Common myeloid progenitor, CD34-positive (primary cell): ENCODE results near the gene LMAN1.

Source experiments
- CTCF ChIA-PET: fragments of 350-600 bp; sonication (Branson Sonifier 250); formaldehyde crosslinking; loops from one replicate; lab custom pipeline; 2021; ENCODE audit warnings: antibody characterized with exemption; lab: Charles Lee
- POLR2A ChIA-PET: fragments of 350-600 bp; sonication (Branson Sonifier 250); formaldehyde crosslinking; loops from one replicate; lab custom pipeline; 2021; ENCODE audit warnings: antibody characterized with exemption; lab: Charles Lee
- DNase-seq, 3 donors: peaks; one replicate each; pipeline versions ENCODE4 v3.0.0 to v3.0.0-alpha.2; 2013
- H3K27ac ChIP-seq, 2 experiments: 1 replicate in 1 of 2; 2 replicates in 1 of 2; pipeline ENCODE4 v1.7.0; 2013; ENCODE audit warnings: inconsistent platforms in 2 of 2, low read length in 2 of 2, mild to moderate bottlenecking in 2 of 2, low read depth in 1 of 2, moderate library complexity in 1 of 2; ENCODE audit not compliant: severe bottlenecking in 2 of 2, insufficient read depth in 1 of 2, poor library complexity in 1 of 2
- H3K27me3 ChIP-seq, 5 experiments: replicated peaks in 2 of 5; 1 replicate in 3 of 5; 2 replicates in 2 of 5; pipeline versions ENCODE4 v1.6.1 to v1.7.0; 2013; ENCODE audit warnings: low read length in 4 of 5, mild to moderate bottlenecking in 2 of 5, moderate library complexity in 2 of 5, inconsistent platforms in 1 of 5; ENCODE audit not compliant: insufficient read depth in 5 of 5, control insufficient read depth in 4 of 5
- H3K36me3 ChIP-seq, 4 experiments: 1 replicate in 2 of 4; 2 replicates in 2 of 4; pipeline versions ENCODE4 v1.6.1 to v1.7.0; 2013; ENCODE audit warnings: low read length in 3 of 4, control low read depth in 1 of 4, mild to moderate bottlenecking in 1 of 4; ENCODE audit not compliant: control insufficient read depth in 4 of 4, insufficient read depth in 4 of 4
- H3K4me1 ChIP-seq, 4 experiments: 1 replicate in 3 of 4; 2 replicates in 1 of 4; pipeline versions ENCODE4 v1.6.1 to v1.7.1; 2013; ENCODE audit warnings: low read length in 3 of 4, mild to moderate bottlenecking in 3 of 4, control low read depth in 1 of 4, inconsistent platforms in 1 of 4, moderate library complexity in 1 of 4; ENCODE audit not compliant: control insufficient read depth in 4 of 4, insufficient read depth in 4 of 4; ENCODE audit errors: control extremely low read depth in 1 of 4
- H3K4me3 ChIP-seq, 7 experiments: 1 replicate in 4 of 7; 2 replicates in 3 of 7; pipeline versions ENCODE4 v1.5.1 to v1.7.0; 2013; ENCODE audit warnings: mild to moderate bottlenecking in 7 of 7, low read length in 6 of 7, moderate library complexity in 6 of 7, inconsistent platforms in 2 of 7, low read depth in 2 of 7, control low read depth in 1 of 7; ENCODE audit not compliant: insufficient read depth in 4 of 7, control insufficient read depth in 1 of 7; ENCODE audit errors: extremely low read depth in 1 of 7
- H3K9me3 ChIP-seq, 5 experiments: 1 replicate in 4 of 5; 2 replicates in 1 of 5; pipeline versions ENCODE4 v1.6.1 to v1.7.1; 2013; ENCODE audit warnings: low read length in 4 of 5, mild to moderate bottlenecking in 2 of 5, inconsistent platforms in 1 of 5, low read depth in 1 of 5, moderate library complexity in 1 of 5; ENCODE audit not compliant: control insufficient read depth in 4 of 5, insufficient read depth in 2 of 5; ENCODE audit errors: control extremely low read depth in 1 of 5
- WGBS: methylation state at CpG from one replicate; pipeline ENCODE4 v1.1.5; 2013; ENCODE audit not compliant: insufficient coverage; 5-methylcytosine and 5-hydroxymethylcytosine counted together

Gene LMAN1

GRCh38 chr18:59387687-59388565 is 28.9 kb upstream of the LMAN1 start:
- ChIA-PET CTCF (interaction anchor here (1.0 to 1.6 kb wide), 5 partner anchors 11 to 436 kb away, joined by 3 to 4 read pairs (median 3); no protein-coding TSS in a partner anchor), POLR2A (no interaction called here)
- 96% methylated on average over 10 of the region's 11 CpGs for WGBS
- no peak for DNase-seq
- H3K36me3 ChIP-seq, result no peaks in the 10 kb centered on the region
- no peaks in the 10 kb centered on the region for H3K4me1 ChIP-seq
- H3K27ac ChIP-seq, result no peak overlapping the region
- H3K27me3 ChIP-seq, result peaks cover 0 to 4% (median 0%) of the 10 kb centered on the region in 5 experiments
- no peaks in the 10 kb centered on the region for H3K9me3 ChIP-seq
- H3K4me3 ChIP-seq, result no peak overlapping the region

- ChIA-PET POLR2A (no interaction called here), CTCF (interaction anchor here (1.0 to 1.6 kb wide), 5 partner anchors 12 to 437 kb away, joined by 3 to 4 read pairs (median 3); no protein-coding TSS in a partner anchor)
- H3K9me3 ChIP-seq, result no peaks in the 10 kb centered on the region
- no peak for DNase-seq
- H3K4me1 ChIP-seq, result no peaks in the 10 kb centered on the region
- no peak overlapping the region for H3K4me3 ChIP-seq
- H3K27ac ChIP-seq, result no peak overlapping the region
- H3K36me3 ChIP-seq, result no peaks in the 10 kb centered on the region
- 97% methylated on average over 4 of the region's 8 CpGs for WGBS
- no peaks in the 10 kb centered on the region for H3K27me3 ChIP-seq
Observed at GRCh38 chr18:59386909-59387686, 28.0 kb upstream of the LMAN1 start.

DNA sequence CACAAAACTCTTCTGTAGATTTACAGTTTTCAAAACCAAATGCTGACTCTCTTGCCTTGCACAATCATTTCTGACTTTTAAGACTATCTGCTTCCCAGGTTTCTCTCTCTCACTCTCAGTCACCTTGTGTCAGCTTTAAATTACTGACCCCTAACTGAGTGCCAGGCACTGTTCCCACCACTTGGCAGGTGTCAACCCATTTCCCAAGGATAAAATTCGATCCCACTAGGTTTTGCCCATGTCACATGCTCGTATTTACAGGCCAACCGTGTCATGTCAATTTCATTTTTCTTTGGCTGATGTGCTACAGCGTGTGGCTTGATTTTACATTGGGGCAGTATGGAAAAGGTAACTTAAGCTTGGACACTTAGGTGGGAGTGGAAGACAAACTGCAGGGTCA is 26.1 kb upstream of the LMAN1 start:
- ChIA-PET POLR2A (no interaction called here), CTCF (interaction anchor here (1.6 kb wide), 1 partner anchor 17 kb away, joined by 6 read pairs; no protein-coding TSS in a partner anchor)
- no peak overlapping the region for H3K27ac ChIP-seq
- DNase-seq, result no peak
- H3K36me3 ChIP-seq, result no peaks in the 10 kb centered on the region
- no peaks in the 10 kb centered on the region for H3K4me1 ChIP-seq
- no peaks in the 10 kb centered on the region for H3K9me3 ChIP-seq
- H3K27me3 ChIP-seq, result no peaks in the 10 kb centered on the region
- WGBS, result 92% methylated on average over 4 of the region's 4 CpGs
- no peak overlapping the region for H3K4me3 ChIP-seq

GRCh38 chr18:59383851-59384250 is 24.8 kb upstream of the LMAN1 start:
- ChIA-PET CTCF (interaction anchor here (1.2 to 1.6 kb wide), 2 partner anchors 18 to 135 kb away, joined by 3 to 6 read pairs; no protein-coding TSS in a partner anchor), POLR2A (no interaction called here)
- Histone ChIP-seq H3K27me3 (peaks cover 0 to 8% (median 0%) of the 10 kb centered on the region in 5 experiments), H3K27ac (no peak overlapping the region), H3K4me1 (no peaks in the 10 kb centered on the region), H3K9me3 (no peaks in the 10 kb centered on the region), H3K36me3 (no peaks in the 10 kb centered on the region), H3K4me3 (no peak overlapping the region)
- WGBS, result 81% methylated on average over 6 of the region's 6 CpGs
- DNase-seq, result no peak

DNA sequence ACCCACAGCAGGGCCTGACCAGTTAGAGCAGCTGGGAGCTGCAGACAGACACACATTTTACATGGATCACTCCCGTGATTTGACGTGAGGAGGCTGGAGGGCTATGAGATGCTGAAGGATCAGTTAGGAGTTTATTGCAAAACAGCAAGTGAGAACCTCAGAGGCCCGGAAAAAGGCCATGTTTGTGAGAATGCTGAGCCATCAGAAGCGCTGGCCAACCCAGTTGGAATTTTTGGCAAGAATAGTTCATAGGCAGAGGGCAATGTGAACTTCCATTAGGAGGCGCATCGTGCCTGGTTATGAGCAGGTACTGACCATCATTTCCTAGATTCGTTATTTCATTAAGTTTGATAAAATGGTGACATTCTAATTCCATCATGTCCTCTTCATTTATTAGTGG is 23.3 kb upstream of the LMAN1 start:
- Histone ChIP-seq H3K36me3 (no peaks in the 10 kb centered on the region), H3K9me3 (no peaks in the 10 kb centered on the region), H3K27ac (no peak overlapping the region), H3K4me3 (no peak overlapping the region), H3K27me3 (peaks cover 0 to 12% (median 3%) of the 10 kb centered on the region in 5 experiments), H3K4me1 (no peaks in the 10 kb centered on the region)
- DNase-seq, result no peak
- ChIA-PET CTCF (interaction anchor here (0.7 kb wide), 2 partner anchors 9 to 10 kb away, joined by 3 read pairs; no protein-coding TSS in a partner anchor), POLR2A (no interaction called here)
- 100% methylated on average over 4 of the region's 7 CpGs for WGBS

GRCh38 chr18:59381949-59382348 is 22.9 kb upstream of the LMAN1 start:
- H3K27ac ChIP-seq, result no peak overlapping the region
- no peaks in the 10 kb centered on the region for H3K9me3 ChIP-seq
- no peak for DNase-seq
- no peaks in the 10 kb centered on the region for H3K36me3 ChIP-seq
- ChIA-PET CTCF (interaction anchor here (0.7 kb wide), 2 partner anchors 9 to 10 kb away, joined by 3 read pairs; no protein-coding TSS in a partner anchor), POLR2A (no interaction called here)
- H3K4me1 ChIP-seq, result no peaks in the 10 kb centered on the region
- WGBS, result 84% methylated on average over 6 of the region's 6 CpGs
- H3K27me3 ChIP-seq, result peaks cover 0 to 12% (median 3%) of the 10 kb centered on the region in 5 experiments
- no peak overlapping the region for H3K4me3 ChIP-seq
